SK-N-DZ (cell line): ENCODE results near the gene MTTP.

ENCODE experiments used
- DNase-seq: peaks from one replicate; pipeline ENCODE4 v3.0.0-alpha.2; 2015; ENCODE audit warnings: low spot score

The MTTP gene

DNA sequence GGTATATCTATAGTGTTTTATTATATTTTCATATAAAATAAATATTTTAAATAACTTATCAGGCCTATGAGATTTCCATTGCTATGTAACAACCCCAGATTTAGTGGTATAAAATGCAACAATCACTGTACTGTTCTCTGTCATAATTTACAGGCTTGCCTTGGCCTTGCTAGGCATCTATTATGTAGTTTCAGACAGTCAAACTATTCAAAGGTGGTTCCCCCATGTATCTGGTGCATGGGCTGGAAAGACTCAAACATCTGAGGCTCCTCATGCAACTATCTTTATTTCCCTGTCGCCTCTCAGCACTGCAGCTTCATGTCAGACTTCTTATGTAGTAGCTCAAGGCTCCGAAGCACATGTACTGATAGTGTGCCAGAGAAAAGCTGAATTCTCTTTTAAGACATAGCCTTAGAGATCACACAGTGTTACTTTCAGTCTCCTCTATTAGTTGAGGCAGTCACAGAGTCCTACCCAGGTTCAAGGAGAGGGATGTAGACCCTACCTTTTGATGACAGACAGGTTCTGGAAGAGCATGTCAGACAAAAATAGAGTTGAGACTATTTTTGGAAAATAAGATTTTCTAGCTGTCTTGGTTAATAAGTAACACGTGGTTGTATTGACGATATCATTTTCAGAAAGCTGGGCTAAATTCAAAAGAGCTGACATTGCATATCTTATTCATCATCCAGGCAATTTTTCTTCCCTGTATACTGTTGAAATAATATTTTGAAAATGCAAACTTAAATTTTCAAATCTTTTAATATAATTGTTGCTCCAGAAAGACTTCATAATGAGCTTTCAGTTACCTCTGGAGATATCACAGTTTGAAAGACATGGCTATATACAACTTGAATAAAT lies 19.4 kb downstream of the MTTP start:
- DNase-seq = no peak

DNA sequence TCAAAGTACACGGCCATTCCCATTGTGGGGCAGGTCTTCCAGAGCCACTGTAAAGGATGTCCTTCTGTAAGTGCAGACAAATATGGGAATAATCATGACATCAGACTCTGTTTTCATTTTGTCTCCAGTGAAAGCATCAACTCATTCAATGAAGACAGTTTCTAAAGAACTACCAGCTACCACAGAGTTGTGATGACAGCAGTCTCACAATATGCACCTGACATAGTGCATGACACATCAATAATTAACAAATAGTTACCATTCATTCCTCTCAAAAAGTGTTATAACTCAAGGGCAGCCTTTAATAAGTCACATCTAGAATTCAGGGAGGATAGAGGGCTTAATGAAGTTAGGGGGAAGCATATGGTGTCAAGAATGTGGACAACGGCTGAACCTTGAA lies 20.2 kb downstream of the MTTP start:
- DNase-seq = no peak

DNA sequence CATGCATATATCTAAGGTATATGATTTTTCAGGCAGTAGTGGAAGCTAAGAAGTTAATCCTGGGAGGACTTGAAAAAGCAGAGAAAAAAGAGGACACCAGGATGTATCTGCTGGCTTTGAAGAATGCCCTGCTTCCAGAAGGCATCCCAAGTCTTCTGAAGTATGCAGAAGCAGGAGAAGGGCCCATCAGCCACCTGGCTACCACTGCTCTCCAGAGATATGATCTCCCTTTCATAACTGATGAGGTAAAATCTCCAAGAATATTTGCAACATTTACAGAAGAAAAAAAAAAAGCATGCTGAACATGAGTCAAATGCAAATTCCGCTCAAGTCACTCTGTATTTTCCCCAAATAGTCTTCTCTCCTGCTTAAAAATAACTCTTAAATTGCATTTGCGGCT lies 32.1 kb downstream of the MTTP start:
- DNase-seq = no peak

DNA sequence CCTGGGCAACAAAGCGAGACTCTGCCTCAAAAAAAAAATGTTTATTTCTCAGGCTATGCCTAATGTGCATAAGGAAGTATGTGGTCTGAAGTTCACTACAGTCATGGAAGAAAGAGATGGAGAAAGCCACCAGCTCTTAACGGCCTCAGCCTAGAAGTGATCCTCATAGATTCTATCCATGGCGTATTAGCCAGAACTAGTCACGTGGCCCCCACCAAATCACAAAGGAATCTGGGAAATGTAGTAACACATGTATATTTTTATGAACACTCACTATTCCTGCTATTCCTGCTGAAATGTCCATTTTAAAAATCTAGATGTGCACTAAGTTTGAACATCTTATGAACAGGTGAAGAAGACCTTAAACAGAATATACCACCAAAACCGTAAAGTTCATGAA lies 33.8 kb downstream of the MTTP start:
- DNase-seq = no peak

DNA sequence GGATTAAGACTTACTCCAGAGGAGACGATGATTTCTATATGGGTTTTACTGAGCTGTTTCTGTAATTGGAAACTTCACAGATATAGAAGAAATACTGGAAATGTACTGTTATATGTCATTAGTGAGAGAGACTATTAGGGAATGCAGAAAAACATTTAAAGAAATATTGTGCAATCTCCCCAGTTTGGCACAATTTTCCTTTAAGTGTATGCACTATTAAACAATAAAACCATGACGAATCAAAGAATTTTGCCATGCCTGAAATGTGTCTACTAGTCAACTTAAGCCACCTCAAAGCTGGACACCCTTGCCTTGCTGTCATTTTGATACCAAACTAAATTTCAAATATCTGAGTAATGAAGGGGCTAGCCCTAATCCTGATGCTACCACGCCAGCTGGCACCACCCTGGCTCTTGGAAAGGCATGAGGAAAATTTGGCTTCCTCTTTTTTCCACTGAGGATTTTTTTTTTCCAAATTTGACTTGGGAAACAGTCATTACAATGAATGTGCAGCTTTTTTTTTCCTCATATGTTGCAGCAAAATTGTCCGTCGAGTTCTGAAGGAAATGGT lies 36.1 kb downstream of the MTTP start:
- no peak for DNase-seq

DNA sequence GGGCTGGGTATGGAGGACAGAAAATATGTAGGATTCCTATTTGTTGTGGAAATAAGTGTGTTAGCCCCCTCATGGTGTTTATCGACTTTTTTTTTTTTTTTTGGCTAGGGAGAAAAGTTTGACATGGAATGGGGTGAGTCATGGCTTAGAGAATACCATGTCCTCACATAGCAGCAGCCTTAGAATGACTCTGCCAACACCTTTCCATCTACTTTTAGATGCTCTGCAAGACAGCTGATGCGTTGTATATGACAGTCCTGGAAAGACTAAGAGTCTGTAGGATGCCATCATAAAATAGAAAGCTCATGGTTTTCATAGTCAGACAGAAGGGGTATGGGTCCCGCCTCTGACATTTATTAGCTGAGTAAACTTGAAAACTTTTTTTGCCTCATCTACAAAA lies 37.7 kb downstream of the MTTP start:
- DNase-seq = no peak

DNA sequence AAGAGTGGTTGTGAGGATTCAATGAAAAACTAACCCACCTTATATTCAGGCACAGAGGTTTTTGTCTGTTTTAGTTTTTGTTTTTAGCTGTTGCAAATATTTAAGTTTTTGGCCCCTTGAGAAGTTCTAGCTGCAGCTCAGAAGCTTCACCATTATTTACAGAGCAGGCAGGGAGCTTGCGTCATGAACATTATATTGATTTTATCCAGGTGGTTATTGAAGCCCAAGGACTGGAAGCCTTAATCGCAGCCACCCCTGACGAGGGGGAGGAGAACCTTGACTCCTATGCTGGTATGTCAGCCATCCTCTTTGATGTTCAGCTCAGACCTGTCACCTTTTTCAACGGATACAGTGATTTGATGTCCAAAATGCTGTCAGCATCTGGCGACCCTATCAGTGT lies 38.1 kb downstream of the MTTP start:
- no peak for DNase-seq

DNA sequence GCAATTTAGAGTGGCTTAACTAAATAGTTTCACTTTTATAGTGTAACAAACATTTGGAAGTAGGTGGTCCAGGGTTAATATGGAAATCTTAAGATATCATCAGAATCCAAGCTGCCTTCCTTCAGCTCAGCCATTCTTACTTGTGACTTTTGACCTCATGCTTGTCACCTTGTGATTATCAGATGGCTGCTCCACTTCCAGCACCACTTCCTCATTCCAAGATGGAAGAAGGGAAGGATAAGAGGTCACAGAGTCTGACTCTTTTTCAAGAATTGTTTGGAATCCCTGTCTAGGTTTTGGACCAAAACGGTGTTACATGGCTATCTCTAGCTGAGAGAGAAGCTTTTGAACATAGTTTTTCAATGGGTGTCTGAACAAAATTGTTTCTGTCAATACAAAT lies 39.9 kb downstream of the MTTP start:
- DNase-seq = no peak

DNA sequence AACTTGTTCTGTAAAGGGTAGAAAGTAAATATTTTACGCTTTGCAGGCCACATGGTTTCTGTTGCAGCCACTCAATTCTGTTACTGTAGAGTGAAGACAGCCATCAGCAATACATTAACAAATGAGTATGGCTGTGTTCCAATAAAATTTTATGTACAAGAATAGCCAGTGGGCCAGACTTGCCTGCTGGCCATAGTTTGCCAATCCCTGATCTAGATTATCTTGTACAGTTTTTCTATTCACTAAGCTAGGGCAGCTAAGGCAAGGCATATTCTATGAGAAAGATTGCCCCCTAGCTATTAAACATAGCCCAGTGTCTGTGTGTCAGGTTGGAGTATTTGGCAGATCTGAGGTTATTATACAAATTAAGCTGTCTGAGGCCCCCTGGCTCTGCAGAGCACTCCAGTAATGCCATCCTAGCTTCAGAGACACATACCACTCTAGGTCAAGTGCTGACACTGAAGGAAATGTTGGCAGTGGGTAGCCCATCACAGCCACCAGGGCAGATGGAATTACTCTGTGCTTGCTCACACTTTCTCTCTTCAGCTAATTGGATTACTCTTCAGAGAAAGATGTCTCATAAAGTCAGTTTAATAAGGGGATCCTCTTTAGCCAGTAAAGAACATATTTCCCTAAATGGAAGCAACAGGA lies 40.7 kb downstream of the MTTP start:
- DNase-seq = no peak

DNA sequence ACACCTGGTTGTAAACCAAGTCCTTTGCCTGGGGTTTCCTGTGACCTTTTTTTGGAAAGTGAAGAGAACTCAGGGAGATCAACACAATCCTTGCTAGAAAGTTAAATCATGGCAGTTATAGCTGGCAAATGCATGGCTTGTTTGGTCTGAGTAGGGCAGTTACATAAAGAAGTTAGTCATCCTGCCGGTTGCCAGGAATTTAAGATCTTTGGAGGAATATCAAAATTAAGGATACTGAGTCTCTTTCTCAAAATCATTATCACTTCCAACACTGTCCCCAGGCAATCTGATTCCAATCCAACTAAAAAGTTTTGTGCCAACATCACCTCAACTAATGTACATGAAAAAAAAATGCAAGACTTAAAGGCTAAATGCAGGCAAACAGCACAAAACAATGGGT lies 42.8 kb downstream of the MTTP start:
- no peak for DNase-seq

DNA sequence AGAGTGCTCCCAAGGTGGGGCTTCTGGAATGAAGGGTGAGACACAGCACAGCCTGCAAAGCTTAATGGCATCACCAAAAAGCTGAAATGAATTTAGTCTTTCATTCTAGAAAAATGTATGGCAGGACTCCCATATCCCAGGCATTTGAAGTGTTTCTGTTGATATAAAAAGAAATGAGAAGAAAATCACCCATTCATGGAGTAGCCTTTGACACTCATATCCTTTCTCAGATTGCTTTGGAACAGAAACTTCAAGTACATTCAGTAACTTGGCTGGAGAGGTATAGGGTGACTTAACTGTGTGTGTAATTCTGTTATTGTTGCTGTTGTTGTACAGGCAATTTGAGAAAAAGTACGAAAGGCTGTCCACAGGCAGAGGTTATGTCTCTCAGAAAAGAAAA lies 47.7 kb downstream of the MTTP start:
- DNase-seq = no peak

DNA sequence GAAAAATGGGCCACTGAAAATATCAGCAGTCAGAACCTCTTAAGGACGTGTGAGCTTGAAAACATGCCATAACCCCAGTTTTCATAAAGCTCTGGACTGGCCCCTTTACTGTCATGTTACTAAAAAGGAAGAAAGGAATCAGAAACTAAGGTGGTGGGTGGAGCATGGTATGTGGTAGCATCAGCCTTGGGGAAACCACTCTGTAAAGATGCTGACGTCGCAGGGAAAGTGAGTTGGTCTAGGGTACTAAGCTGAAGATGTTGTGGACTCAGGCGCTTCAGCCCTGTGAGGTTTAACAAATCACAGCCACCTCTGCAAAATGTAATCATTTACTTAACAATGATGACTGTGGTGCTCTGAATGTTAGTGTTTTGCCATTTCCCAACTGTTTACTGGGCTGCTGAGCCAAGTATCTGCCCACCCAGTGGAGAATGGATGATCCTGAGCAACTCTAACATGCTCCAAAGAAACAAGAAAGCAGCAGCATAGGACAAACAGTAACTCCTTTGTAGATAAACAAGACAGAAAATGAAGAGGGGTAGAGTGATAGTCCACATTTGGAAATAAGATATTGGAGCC lies 49.6 kb downstream of the MTTP start:
- no peak for DNase-seq

DNA sequence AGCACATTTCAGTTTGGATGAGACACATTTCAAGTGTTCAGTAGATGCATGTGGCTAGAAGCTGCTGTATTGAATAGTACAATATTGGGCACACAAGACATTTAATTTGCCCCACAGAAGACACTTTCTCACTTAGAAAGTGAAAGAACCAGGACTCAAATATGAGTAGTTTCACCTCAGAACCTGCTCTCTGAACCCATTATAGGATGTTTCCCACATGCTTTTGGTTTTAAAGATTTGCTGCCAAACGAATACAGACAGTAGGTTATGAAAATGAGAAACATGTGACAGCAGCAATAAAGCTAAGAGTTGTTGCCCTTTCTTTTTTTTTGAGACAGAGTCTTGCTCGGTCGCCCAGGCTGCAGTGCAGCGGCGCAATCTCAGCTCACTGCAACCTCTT lies 50.7 kb downstream of the MTTP start:
- no peak for DNase-seq

DNA sequence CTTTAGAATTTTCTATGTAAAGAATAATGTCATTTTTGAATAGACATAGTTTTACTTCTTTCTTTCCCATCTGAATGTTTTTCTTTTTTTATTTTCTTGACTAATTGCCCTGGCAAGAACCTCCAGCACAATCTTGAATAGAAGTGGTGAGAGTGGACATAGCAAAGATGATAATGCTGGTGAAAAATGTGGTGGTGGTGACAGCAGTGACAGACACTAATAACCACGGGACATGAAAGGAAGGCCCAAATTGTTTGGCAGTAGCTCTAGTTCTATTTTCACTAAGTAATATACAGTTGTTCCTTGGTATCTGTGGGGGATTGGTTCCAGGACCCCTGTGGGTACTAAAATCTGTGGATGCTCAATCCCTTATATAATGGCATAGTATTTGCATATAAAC lies 53.4 kb downstream of the MTTP start:
- no peak for DNase-seq

DNA sequence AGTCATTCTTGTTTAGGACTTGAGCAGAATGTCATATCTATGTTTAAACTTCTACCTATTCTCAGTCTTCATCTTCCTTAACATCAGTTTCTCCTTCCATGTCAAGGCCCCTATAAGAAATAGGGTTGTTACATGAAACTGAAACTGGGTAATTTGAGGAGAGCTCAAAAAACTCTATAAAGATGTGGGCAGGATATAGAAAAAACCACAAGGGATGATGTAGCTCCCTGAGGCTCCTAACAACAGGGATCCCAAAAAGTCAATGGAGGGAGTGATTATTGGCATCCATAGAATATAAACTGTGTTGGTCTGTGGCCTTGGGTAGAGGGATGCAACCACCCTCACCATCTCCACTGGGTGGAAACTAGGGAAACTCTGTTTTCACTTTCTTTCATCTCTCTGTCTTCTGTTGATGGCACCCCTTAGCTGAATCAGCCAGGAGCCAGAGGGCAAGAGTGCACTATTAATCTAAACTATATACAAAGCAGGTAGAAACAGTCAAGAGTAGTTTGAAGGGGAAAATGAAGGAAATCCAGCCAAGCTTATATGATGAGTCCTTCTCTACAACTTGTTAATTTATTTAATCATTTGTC lies 55.4 kb downstream of the MTTP start:
- DNase-seq = no peak

DNA sequence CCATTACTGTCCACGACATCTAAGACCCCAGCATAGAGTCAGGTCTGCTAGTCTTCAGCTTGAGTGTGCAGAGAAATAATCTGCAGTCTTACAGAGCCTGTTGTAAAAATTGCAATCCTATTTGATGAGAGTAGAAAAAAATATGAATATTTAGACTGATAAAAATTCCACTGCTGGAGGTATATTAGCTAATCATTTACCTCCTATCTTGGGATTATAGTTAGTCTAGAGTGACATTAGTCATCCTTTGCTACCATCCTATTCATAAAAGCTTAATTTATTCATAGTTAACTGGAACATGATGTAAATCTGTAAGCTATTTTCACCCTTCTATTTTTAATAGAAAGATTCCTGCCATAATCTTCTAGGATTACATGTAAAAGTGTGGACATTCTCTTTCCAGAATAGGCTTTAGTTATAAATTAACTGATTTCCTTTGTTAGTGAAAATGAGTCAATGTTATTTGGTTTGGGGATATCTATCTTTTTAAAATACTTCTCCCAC lies 56.3 kb downstream of the MTTP start:
- DNase-seq = no peak

DNA sequence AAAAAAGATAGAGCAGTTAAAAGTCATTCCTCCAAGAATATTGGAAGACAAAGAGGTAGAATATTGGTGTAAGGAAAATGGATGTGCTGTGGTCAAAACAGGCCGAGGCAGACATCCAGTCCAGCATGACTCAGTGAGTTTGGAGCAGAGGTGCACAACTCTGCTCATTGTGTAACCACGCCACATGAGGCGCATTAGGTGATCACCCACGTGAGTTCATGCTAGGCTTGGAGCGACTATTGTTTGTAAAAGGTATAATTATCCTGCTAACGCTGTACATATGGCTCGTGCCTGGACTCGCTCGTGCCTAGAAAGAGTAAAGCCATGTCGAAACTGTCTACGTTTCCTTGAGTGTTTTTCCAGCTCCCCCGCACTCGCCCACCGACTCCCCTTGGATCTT lies 59.1 kb downstream of the MTTP start:
- no peak for DNase-seq

DNA sequence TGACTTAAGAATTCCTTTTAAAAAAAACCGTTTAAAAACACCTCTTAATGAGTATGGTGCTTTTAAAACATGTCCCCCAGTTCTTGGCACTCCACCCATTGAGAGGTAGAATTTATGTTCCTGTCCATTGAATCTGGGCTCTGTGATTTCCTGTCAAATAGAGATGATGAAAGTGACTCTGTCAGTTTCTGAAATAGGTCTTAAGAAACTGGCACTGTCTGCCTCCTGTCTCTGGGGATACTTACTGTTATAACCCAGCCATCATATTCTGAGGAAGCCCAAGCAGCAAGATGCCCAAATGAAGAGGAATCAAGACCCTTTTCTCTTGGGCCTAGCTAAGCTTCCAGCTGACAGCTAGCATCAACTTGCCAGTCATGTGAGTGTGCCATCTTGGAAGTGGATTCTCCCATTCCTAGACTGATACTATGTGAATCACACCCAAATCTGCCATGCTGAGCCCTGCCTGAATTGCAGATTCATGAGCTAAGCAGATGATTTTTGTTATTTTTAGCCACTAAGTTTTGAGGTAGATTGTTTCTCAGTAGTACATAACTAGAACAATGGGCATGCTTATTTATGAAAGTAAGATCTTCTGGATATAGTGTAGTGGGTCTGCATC lies 60.2 kb downstream of the MTTP start:
- no peak for DNase-seq

DNA sequence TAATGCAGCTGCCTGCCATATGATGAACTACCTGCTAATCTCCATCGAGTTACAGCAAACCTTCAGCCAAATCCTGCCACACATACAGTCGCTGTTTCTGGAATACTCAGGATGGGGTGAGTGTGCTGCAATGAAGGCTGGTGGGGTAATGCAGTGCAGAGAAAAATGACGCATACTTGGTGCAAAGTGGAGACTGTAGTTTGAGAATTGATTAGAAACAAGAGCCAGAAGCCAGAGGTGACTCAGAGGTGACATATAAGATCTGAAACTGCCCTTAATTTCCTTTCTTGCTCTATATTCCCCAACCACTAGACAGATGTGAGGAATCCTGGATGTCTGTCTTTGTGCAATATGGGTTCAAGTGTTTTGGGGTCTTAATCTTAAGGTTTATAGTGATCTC lies 61.0 kb downstream of the MTTP start:
- DNase-seq = no peak

DNA sequence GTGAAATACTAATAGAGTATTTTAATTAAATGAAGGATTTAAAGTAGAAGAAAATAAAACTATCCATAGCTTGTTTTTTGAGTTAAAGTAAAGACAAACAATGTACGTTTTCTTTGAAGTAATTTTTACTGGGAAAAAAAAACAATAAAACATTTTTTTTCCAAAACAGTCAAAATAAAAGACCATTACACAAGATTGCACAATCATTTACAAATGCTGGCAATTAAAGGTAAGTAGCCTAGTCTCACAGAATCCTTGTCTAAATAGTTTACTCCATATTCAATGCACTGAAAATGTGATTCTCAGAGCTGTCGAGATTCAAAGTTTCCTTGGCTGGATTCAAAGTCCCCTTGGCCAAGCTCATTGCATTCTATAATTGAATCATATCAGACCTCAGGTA lies 61.8 kb downstream of the MTTP start:
- DNase-seq = no peak

DNA sequence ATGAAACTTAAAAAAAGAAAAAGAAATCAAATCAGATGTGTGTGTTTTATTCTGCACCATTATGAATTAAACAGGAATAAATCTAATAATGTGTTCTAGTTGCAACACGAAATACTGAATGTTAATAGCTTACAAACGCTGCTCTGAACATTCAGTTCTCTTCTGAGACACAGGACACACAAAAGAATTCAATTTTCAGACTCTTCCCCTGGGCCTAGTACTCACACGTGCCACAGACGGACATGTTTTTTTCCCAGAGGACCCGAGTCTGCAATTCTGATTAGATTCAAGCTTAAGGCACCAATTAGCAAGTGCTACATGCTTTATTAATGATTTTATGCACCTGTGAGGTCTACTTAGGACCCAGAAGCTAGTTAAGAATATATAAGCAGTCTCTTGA lies 62.5 kb downstream of the MTTP start:
- DNase-seq = no peak

DNA sequence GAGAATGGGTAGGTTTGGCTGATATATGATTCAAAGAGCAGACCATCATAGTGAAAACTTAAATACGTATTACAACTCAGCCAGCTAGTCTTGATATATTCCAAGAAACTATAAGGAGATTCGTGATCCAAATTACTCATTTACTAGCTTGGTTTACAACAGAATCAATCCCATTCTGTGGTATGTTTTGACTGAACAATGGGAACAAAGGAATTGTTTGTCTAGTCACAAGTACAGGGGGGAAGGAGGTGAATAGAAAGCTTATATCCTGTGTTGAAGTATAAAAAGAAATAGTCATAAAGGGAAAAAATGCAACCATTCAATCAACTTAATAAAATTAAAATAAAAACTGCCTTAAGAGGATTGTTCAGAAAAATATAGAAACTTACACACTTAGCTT lies 66.1 kb downstream of the MTTP start:
- DNase-seq = no peak
